GM18873 (cell line): ENCODE measurements around the gene CILP2.

Experiments
- ATAC-seq: cut with Tn5 transposase; IDR thresholded peaks from one replicate; pipeline ENCODE4 v1.9.1; 2021; ENCODE audit warnings: mild to moderate bottlenecking, moderate library complexity, moderate number of reproducible peaks; ENCODE audit not compliant: unreplicated experiment, low FRiP score

Gene CILP2

GRCh38 chr19:19529783-19530422 is 8.2 kb upstream of the CILP2 start:
- ATAC-seq: no peak

DNA sequence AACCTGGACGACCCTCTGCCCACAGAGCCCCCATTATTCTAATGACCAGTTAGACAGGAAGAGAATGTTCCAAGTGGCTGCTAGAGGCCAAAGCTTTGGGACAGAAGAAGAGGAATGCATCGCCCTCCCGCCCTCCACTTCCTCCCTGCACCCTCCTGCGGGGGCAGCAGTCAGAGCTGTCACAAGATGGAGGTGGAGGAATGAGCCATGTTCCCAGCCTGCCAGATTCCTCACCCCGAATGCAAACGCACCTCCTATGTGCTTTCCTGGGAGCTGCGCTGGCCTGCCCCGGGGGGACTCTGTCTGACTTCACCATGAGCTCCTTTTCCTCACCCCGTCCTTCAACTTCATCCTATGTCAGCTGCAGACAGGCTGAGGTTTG is 7.7 kb upstream of the CILP2 start:
- no peak for ATAC-seq

DNA sequence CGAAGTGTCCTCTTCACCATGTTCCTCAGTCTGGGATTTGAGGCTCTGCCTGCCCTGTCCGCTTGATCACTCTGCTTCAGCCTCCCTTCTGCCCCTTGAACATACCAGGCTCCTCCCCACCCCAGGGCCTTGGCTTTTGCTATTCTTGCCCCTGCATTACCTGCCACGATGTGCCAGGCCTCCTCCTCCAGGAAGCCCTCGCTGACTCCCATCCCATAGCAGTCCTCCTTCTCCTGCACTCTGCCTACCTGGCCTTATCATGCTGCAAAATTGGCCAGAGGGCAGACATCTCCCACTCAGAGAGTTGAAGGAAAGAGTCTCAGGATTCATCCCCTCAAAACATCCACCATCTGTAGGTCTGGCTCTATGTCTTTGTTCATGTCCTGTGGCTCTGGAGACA is 7.2 kb upstream of the CILP2 start:
- ATAC-seq: no peak

- ATAC-seq: no peak
Measured at GRCh38 chr19:19531951-19532805, 5.9 kb upstream of the CILP2 start.

DNA sequence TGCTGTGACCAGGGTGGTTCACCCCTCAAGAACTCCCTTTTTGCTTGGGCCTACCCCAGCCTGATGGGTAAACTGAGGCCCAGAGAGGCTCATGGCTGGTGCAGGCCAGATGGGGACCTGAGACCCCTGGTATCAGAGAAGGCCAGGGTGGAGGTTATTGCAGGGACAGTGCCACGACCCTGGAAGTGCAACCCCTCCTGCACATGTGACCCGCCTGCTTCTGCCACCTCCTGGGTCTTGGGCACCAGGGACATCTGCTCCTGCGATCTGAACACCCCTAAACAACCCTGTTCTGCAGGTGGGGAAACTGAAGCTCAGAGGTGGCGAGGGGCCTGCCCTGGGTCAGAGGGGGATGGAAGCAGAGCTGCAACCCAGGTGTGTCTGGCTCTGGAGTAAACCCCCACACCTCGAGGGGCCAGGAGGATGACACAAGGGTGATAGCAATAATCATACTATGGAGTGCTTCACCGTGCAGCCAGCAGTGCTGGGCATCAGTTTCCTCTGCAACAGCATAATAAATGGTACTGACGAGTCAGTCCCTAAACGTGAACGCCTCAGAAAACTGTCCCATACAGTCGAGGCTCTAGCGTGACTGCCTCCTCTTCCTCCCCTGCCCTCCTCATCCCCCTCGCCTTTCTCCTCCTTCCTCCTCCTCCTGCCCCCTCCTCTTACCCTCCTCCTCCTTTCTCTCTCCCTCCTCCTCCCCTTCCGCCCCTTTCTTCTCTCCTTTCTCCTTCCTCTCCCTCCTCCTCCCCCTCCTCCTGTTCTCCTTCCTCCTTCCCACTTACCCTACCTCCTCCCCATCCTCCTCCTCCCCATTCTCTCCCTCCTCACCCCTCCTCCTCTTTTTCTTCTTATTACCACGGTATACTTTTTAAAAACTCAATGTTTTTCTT is 5.0 kb upstream of the CILP2 start:
- ATAC-seq: no peak

DNA sequence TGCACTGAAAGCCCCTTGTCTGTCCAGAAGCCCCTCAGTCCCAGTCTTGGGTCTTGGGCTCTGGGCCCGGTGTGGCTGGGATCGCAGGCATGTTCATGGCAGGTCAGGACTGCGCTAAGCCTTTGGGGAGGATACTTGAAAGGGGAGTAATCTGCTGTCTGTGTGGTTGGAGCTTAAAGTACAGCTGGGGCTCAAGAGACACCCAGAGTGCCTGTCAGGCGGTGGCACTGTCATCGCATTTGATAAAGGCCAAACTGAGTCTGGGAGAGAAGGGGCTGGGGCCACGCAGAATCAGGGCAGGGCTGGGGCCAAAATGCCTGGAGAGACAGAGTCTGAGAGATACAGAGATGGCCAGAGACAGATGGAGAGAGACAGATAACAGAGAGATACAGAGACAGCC is 4.2 kb upstream of the CILP2 start:
- no peak for ATAC-seq

- ATAC-seq: no peak
Measured at GRCh38 chr19:19534556-19535265, 3.4 kb upstream of the CILP2 start.

DNA sequence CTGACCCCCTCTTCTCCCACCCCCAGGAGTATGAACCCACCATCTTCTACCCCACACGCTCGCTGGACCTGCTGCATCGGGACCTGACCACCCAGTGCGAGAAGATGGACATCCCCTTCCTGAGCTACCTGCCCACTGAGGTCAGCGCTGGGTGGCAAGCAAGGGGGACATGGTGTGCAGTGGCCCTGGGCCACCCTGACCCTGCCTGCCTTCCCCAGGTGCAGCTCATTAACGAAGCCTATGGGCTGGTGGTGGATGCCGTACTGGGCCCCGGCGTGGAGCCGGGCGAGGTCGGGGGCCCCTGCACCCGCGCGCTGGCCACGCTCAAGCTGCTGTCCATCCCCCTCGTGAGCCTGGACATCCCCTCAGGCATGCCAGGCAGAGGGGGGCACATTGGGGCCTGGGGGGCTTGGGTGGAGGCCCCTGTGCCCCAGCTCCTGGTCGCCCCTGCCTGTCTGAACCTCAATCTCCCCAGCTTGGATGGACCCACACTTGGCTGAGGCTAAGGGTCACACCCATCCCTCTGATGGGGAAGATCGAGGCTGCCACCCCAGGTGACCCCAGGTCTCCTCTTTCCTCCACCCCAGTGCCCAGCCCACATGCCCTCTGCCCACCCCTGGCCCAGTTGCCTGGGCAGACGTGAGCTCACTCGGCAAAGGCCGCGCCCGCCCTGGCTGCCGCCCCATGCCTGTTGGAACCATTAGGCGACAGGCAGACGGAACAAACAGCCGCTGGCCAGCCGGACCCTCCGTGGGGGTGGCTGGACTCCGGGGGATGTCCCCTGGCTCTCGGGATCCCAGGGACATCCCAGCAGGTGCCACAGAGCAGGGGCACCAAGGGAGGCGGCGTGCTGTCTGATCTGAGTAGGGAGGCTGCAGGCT is 2.5 kb upstream of the CILP2 start:
- ATAC-seq: no peak

- ATAC-seq: no peak
Measured at GRCh38 chr19:19537075-19538048, 703 bp upstream of the CILP2 start.

DNA sequence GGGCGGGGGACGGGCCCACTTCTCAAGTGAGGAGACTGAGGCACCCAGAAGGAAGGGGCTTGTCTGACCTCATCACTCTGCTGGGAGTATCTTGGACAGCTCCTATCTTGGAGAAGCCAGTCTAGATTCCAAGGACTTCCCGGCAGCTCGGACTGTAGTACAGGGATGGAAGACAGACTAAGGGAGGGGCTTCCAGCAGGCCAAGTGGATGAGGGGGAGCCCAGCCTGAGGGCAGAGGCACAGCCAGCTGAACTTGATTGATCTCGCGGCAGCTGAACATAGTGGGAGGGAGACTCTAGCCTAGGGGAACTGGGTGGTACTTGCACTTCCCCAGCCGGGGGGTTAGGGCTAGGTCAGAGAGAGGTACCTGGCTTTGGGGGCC is 711 bp downstream of the CILP2 start:
- ATAC-seq: no peak

DNA sequence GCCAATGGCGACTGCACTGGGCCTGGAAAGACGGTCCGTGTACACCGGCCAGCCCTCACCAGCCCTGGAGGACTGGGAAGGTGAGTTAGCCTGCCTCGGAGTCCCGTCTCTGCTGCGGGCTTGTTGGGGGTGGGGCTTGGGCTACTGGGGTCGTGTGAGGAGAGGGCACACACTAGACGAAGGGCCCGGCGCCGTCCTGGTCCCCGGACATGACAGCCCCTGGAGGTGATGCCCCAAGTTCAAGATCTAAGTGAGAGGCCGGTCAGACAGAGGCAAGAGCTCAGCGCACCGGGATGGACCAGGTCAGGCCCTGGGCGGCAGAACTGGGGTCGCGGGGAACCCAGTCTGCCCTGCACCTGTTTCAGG is 1.6 kb downstream of the CILP2 start:
- no peak for ATAC-seq

GRCh38 chr19:19540064-19540714 is 2.1 kb downstream of the CILP2 start:
- no peak for ATAC-seq

DNA sequence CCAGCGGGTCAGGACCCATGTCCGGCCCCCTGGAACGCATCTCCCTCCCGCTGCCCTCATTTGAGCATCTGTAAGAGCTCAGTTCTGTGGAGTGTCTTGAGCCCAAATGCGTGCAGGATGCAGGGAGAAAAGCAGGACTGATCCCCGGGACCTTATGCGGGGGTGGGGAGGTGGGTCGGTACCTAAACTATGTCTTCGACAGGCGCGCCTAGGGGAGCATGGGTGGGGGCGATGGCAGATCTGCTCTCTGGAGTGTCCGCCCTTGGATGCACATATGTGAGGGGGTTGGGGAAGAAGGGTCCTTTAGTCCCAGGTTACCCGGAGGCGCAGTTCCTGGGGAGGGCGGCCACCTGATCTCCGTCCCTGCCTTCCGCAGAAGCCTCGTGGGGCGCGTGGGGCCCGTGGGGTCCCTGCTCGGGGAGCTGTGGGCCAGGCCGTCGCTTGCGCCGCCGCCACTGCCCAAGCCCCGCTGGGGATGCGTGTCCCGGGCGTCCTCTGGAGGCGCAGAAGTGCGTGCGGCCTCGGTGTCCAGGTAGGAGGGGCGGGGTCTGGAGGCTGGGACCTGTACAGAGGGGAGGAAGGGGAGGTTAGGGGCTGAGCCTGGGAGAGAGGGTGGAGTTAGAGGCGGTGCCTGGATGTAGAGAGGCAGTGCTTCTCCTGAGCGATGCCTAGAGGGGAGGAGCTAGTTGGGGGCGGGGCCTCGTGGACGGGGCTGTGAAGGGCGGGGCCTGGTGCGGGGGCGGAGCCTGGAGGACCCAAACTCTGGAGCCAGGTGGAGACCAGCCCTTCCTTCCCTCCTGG is 2.9 kb downstream of the CILP2 start:
- no peak for ATAC-seq

DNA sequence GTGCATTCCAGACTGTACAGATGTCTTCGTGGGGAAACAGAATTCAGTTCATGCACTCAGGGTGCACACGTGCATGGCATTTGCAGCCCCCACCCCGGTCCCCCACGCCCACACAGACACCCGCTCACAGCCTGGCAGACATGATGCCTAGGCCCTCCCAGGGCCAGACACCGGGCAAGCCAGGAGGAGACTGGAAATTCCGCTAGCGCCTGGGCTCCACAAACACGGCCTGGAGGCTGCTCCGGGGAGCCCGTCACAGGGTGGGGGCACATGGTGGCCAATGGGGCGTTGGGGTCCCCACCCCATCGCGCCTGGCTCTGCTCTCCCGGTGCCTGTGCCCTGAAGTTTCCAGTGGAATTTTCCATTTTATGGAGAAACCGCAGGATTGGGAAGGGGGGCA is 3.6 kb downstream of the CILP2 start:
- ATAC-seq: no peak

- ATAC-seq: no peak
Measured at GRCh38 chr19:19542507-19542906, 4.4 kb downstream of the CILP2 start.

DNA sequence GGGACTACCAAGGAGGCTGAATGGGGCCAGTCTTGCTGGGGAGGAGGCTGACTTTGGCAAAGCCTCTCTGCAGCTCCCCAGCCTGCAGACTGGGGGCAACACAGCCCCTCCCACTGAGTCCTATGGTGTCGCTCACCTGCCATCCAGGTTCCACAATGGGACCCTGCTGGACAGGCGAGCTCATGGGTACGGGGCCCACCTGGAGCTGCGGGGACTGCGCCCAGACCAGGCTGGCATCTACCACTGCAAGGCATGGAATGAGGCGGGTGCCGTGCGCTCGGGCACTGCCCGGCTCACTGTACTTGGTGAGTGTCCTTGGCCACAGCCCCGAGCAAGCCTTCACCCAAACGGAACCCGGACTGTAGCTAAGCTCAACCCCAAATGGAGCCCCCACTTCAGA is 5.0 kb downstream of the CILP2 start:
- ATAC-seq: no peak

DNA sequence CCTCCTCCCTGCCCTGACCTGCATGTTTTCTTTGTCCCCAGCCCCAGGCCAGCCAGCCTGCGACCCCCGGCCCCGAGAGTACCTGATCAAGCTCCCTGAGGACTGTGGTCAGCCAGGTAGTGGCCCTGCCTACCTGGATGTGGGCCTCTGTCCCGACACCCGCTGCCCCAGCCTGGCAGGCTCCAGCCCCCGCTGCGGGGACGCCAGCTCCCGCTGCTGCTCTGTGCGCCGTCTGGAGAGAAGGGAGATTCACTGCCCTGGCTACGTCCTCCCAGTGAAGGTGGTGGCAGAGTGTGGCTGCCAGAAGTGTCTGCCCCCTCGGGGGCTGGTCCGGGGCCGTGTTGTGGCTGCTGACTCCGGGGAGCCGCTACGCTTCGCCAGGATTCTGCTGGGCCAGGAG is 5.6 kb downstream of the CILP2 start:
- no peak for ATAC-seq
